Right ventricle myocardium inferior (tissue), 1 donor: ENCODE results near the gene SRGAP3. TPM values are rescaled to one million over a fixed set of nuclear protein-coding genes. Genes with fewer than 3 reads are reported as not detected.
A peak's percentile ranks its signal among the peaks of the same experiment; 100 is the strongest.

Experiments used
- ATAC-seq: fragments of 200-7000 bp; cut with Tn5 transposase; one replicate; pipeline ENCODE4 v1.9.1; 2020; ENCODE audit warnings: mild to moderate bottlenecking, moderate library complexity
- DNase-seq: peaks from one replicate; pipeline ENCODE4 v3.0.0; 2021; ENCODE audit errors: missing footprints
- intact Hi-C: fragments of 100-400 bp; cut with DNase I; formaldehyde crosslinking; loops from one replicate; pipeline ENCODE4 v1.11.0; 2022
- total RNA-seq: library from RNA; stranded (reverse); fragmentation: NEBNext Ultra II Directional; extraction: Animal tissue kit (Norgen Biotek cat#: 25700); gene quantifications from one replicate; pipeline ENCODE4 v1.2.1, GENCODE V29; 2021
- donor health status: DM: no; HTN: yes; CAD: no; lungs with severe emphysema.

SRGAP3 gene
- total RNA-seq, 1 donor from 2014 or later = 6.1 TPM

- ATAC-seq (no peak), DNase-seq (no peak)
- intact Hi-C loops = no loop called here
These were observed 268.6 kb downstream of the SRGAP3 start for GRCh38 chr3:8980756-8981257.

DNA sequence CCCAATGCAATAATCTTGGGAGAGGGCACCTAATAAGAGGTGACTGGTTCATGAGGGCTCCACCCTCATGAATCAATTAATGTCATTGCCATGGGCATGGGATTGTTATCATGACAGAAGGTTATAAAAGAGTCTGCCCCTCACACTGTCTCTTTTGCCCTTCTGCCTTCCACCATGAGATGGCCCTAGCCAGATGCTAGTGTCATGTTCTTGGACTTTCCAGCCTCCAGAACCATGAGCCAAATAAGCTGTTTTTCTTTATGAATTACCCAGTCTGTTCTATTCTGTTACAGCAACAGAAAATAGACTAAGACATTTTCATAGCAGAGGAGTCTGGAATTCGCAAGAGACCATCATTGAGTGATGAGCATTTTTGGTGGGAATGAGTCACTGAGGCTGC lies 270.2 kb downstream of the SRGAP3 start:
- intact Hi-C loops = no loop called here
- ATAC-seq (no peak), DNase-seq (no peak)

DNA sequence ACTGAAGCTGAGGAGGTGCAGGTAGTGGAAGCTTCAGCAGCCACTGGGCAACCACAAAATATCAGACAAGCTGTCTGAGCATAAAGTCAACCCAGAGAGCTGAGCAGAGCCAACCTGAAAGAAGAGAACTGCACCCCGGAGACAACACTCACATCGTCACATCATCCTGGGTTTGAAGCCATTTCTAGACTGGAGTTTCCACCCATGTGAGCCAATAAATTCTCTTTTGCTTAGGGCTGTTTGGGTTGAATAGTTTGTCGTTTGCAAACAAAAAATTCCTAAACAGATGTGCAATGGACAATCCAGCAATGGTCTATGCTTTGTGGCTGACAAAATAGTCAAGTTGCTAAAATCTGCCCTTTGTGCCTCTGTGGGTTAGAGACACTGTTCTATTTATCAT lies 270.9 kb downstream of the SRGAP3 start:
- ATAC-seq = no peak
- DNase-seq = no peak
- intact Hi-C loops = no loop called here

GRCh38 chr3:8976540-8977182 lies 272.8 kb downstream of the SRGAP3 start:
- ATAC-seq (no peak), DNase-seq (no peak)
- intact Hi-C loops = no loop called here

- intact Hi-C loops = no loop called here
- DNase-seq (no peak), ATAC-seq (no peak)
These were observed 274.1 kb downstream of the SRGAP3 start for GRCh38 chr3:8975081-8976020.

DNA sequence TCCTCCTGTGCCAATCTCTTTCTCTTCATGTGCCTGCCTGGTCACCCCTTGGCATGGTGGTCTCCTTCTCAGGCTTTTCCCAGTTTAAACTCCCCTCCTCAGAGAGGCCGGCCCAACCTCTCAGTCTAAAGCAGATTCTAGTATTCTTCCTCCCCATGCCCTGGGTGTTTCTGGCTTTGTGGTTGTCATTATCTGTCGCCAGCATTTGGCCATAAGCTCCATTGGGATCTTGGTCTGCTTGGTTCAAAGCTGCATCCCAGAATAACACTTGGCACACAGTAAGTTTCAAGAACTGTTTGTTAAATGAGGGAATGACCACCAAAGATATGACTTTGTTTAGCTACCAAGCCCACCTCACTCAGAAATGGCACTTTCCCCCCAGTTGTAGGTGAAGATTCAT lies 275.0 kb downstream of the SRGAP3 start:
- intact Hi-C loops = loop anchor here (5.0 kb wide), 1 partner anchor 278 kb away; no protein-coding TSS in a partner anchor
- no peak for ATAC-seq
- DNase-seq = no peak

- ATAC-seq (no peak), DNase-seq (no peak)
- intact Hi-C loops = loop anchor here (5.0 kb wide), 1 partner anchor 280 kb away; no protein-coding TSS in a partner anchor
These were observed 276.8 kb downstream of the SRGAP3 start for GRCh38 chr3:8972639-8973038.

- ATAC-seq = peak; percentile 59
- intact Hi-C loops = loop anchor here (1.0 to 5.0 kb wide), 3 partner anchors 98 to 331 kb away; no protein-coding TSS in a partner anchor
- DNase-seq = no peak
These were observed 278.4 kb downstream of the SRGAP3 start for GRCh38 chr3:8970971-8971589.

DNA sequence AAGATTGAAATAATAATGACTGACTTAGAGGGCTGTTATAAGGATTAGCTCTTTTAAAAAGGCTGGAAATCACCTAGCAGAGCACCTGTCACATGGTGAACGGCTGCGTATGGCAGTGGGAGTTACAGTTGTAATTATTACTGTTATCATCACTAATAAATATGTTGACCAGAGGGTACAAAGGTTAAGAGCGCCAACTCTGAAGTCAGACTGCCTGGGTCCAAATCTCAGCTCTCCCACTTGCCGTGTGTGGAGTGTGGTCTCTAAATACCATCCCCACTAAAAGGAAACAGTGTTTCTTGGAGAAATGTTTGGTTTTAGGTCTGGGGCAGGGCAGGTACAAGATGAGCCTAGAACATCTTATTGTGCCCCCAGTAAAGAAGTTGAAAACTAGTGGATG lies 280.2 kb downstream of the SRGAP3 start:
- DNase-seq (no peak), ATAC-seq (no peak)
- intact Hi-C loops = no loop called here

DNA sequence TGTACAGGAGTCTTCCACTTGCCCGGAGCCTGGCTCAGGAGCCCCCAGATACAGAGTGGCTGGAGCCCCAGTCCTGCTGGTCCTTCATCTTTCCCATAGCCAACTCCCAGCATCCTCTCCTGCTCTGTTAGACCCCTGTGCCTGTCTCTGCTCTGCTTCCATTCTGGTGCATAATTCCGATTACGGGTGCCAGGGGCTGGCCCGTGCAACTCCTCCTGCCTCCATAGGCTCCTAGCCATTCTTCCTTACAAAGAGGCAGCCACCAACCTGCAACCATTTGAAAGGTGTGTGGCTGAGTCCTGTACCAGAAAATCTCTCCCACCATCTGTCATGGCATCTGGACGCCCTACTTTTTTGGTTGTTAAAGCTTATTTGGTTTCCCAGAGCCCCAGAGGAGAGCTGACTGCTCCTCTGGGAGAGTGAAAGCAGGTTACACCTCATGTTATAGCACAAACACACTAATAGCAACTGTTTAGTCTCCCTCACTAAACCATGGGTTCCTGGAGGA lies 281.0 kb downstream of the SRGAP3 start:
- intact Hi-C loops = no loop called here
- ATAC-seq (no peak), DNase-seq (no peak)

GRCh38 chr3:8967553-8967952 lies 281.9 kb downstream of the SRGAP3 start:
- ATAC-seq (no peak), DNase-seq (no peak)
- intact Hi-C loops = no loop called here

DNA sequence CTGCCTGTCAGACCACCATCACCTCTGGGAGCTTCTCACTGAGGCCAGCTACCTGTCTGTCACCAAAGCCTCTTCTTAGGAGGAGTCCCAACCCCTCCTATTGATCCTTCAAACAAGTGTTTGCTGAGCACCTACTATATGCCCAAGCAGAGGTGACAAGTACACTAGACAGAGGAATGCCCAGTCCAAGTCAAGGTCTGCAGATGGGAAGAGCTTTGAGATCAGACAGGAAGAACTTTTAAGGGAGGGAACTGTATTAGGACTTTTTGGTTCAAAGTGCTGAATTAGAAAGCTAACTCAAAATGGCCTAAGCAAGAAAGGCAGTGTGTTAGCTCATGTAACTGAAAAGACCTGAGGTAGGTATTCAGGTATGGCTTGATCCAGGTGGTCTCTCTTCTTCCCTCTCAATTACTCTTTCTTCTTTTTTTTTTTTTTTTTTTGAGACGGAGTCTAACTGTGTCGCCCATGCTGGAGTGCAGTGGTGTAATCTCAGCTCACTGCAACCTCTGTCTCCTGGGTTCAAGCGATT lies 282.6 kb downstream of the SRGAP3 start:
- no peak for ATAC-seq
- intact Hi-C loops = no loop called here
- DNase-seq = no peak

GRCh38 chr3:8966150-8966819 lies 283.2 kb downstream of the SRGAP3 start:
- ATAC-seq = no peak
- intact Hi-C loops = no loop called here
- no peak for DNase-seq

GRCh38 chr3:8964436-8965370 lies 284.7 kb downstream of the SRGAP3 start:
- intact Hi-C loops = no loop called here
- ATAC-seq (no peak), DNase-seq (no peak)

GRCh38 chr3:8963137-8963853 lies 286.2 kb downstream of the SRGAP3 start, which contains the start of gene RAD18:
RAD18 (minus strand) TSS chr3:8963472; CDS start chr3:8963385, 87 bp downstream.
- DNase-seq (peak; percentile 96), ATAC-seq (peak; percentile 96)
- intact Hi-C loops = no loop called here

- intact Hi-C loops = no loop called here
These were observed 287.1 kb downstream of the SRGAP3 start for GRCh38 chr3:8962226-8962861.

More at GRCh38 chr3:8962226-8962861, 287.1 kb downstream of the SRGAP3 start:
- DNase-seq (no peak), ATAC-seq (no peak)
